GM18502 (cell line): ENCODE data around the gene CD38.
"Not testable (repeated sequence)": the region's sequence is repeated elsewhere in the genome, so short reads cannot be mapped to it uniquely, and the experiment has no call there.

Experiments used
- ATAC-seq: cut with Tn5 transposase; IDR thresholded peaks from one replicate; pipeline ENCODE4 v1.9.1; 2021; ENCODE audit warnings: mild to moderate bottlenecking; ENCODE audit not compliant: unreplicated experiment, poor library complexity

The CD38 gene

DNA sequence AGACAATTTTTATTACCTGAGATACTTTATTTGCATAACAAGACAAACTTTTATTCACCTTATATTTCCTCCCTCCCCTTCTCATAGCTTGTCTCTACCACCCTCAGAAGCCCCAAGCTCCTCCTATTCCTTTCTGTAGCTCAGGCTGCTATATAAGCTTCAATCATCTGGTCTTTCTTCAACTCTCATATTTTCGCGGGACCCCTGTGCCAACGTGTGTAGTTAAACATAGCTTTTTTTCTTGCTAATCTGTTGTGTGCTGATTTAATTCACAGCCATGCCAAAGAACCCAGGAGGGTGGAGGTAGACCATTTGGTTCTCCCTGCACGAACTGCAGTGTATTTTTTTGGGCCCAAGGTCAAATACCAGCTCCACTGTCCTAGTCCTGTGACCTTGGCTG is 21.1 kb upstream of the CD38 start:
- no peak for ATAC-seq

DNA sequence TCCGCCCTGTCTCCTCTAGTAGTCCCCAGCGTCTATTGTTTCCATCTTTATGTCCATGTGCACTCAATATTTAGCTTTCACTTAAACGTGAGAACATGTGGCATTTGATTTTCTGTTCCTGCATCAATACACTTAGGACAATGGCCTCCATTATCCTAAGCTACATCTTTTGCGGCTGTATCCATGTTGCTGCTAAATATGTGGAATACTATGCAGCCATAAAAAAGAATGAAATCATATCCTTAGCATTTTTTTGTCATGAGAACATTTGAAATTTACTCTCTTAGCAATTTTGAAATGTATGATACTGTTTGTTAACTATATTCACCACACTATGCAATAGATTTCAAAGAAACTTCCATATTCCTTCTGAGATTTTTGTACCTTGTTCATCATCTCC is 19.8 kb upstream of the CD38 start:
- ATAC-seq, result no peak

DNA sequence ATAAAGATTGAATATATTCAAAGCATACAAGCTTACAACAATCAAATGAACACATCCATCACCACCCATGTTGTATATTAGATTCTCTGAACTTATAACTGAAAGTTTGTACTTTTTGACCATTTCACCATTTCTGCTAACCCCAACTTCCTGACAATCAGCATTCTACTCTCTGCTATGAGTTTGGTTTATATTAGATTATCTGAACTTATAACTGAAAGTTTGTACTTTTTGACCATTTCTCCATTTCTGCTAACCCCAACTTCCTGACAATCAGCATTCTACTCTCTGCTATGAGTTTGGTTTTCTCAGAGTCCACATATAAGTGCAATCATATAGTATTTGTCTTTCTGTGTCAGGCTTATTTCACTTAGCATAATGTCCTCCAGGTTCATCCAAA is 15.7 kb upstream of the CD38 start:
- not testable (repeated sequence) for ATAC-seq

DNA sequence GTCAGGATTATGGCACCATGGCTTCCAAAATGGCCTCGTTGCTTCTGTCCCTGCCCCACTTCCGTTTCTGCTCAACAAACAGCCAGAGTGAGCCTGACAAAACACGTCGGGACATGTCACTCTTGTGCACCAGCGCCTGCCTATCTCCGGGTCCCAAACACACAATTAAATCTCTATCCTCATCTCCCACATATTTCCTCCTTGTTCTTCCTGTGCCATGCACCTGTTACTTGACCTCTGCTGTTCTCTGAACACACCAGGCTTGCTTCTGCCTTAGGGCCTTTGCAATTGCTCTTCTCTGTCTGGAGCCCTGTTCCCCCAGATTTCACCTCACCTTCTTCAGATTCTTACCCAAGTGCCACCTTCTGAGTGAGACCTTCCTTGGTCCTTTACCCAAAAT is 12.7 kb upstream of the CD38 start:
- no peak for ATAC-seq

DNA sequence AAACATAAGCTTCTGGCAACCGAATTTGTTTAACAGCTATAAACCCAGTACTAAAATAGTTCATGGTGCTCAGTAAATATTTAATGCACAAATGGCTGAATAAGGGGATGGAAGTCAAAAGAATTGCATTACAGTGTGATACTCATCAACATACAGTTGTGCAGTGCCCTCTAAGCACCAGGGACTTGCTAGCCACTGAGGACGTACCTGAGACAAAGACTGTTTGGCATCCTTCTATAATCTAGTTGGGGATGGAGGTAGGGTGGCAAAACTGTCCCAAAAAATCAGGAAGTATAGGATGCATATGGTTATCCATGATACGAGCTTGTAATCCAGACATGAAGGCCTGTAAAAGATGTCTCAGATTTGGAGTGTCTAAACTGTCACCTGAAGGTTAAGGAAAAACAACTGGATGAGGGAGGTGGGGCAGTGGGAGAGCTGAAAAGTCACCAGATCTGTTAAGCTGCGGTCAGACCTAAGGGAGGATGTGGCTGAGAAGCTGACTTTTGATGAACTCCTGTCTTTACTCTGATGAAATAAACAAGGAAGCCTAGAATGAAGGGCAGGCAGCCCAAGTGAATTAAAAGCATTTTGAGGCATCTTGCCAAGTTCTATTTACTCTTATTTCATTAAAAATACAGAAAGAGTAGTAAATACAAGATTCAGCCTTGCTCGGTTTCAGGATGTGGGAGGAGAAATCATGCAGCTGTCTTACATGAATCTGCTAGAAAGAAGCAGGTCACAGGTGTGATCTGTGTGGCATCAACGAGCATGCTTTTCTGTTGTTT is 12.0 kb upstream of the CD38 start:
- peak; percentile 74 for ATAC-seq

DNA sequence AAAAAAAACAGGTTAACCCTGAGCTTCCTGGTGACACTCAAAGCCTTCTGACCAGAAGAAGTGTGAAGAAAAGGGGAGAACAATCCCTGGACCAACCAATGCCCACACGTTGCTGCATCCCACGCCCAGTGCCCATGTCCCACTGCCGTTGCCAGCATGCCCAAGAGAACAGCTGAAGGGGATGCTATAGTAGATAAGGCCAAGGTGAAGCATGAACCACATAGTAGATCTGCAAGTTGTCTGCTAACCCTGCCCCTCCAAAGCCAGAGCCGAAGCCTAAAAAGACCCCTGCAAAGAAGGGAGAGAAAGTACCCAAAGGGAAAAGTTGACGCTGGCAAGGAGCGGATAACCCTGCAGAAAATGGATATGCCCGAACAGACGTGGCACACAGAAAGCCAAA is 11.3 kb upstream of the CD38 start:
- ATAC-seq, result no peak

DNA sequence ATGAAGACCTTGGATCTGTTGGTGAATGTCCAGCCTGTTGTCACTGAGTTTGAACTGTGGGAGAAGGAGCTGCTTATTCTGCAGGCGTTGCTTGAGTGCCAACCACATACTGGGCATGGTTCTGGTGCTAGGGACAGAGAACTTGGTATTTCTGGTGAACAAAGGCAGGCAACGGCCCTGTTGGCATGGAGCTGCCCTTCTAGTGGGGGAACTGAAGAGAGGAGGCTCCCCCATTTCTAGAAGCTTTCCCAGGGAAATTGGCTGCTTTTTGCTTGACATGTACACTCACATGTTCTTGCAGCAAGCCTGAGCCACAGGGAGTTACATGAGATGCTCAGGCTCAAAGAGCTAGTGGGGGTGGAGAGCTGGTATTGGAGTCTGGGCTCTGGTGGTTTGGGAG is 8.9 kb upstream of the CD38 start:
- no peak for ATAC-seq

DNA sequence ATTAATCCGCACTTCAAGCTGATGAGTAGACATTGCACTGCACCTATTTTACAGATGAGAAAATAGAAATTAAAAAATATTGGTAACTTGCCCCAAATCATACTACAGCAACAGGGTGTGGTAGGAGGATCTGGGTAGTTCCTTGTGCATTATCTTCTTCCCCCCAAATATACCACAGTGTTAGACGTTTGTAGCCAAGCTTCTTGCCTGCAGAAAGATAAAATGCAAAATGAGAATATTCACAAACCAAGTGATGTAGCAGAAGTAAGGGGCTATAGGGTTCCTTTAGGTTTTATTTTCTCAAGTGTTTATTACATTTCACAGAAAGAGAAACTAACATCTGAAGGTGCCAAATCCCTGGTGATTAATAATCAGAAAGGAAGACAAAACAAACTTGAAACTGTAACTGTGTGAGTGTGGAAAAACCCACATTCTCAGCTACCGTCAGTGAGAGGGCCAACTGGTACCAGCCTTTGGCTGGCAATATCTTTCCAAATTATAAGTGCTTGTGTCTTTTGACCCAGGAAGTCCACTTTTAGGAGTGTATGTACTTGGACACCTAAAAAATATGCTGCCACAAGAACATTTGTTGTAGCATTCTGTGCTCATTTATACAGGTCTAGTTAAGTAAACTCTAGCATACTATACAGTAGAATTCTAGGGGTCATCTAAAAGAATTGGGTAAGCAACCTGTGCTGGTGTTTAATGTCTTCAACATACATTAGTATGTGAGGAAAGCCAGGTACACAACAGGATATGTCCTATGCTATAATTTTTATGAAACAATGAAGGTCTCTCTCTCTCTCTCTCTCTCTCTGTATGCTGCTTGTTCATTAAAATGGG is 6.7 kb upstream of the CD38 start:
- peak; percentile 90 for ATAC-seq

DNA sequence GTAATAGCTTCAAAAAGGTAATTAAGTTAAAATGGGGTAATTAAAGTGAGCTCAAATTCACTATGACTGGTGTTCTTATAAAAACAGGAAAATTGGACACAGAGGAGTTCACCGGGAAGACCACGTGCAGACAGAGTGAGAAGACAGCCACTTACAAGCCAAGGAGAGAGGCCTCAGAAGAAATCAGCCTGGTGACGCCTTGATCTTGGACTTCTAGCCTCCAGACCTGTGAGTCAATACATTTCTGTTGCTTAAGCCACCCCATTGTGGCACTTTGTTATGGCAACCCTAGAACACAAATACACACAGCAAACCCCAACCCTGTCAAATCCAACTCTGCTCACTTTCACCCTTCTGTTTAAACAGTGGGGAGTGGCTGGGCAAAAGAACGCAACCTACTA is 4.1 kb upstream of the CD38 start:
- ATAC-seq, result no peak

DNA sequence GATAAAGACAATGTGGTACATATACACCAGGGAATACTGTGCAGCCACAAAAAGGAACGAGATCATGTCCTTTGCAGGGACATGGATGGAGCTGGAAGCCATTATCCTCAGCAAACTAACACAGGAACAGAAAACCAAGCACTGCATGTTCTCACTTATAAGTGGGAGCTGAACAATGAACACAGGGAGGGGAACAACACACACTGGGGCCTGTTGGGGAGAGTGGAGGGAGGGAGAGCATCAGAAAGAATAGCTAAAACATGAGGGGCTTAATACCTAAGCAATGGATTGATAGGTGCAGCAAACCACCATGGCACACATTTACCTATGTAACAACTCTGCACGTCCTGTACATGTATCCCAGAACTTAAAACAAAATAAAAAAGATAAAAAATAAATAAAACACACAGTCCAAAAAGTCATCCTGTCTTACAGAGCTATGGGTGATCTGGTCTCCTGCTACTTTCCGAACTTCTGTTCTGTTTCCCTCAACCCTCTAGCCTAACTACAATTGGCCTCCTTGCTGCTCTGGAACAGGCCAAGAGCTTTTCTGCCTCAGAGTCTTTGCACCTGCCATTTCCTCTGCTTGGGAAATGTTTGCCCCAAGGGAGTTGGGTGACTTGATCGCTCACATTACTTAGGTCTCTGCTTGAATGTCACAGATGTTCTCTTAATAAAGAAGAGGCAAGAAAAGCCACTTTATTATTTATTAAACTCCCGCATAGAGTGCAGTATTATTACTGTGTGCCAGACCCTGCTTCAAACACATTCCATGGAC is 1.1 kb upstream of the CD38 start:
- no peak for ATAC-seq

DNA sequence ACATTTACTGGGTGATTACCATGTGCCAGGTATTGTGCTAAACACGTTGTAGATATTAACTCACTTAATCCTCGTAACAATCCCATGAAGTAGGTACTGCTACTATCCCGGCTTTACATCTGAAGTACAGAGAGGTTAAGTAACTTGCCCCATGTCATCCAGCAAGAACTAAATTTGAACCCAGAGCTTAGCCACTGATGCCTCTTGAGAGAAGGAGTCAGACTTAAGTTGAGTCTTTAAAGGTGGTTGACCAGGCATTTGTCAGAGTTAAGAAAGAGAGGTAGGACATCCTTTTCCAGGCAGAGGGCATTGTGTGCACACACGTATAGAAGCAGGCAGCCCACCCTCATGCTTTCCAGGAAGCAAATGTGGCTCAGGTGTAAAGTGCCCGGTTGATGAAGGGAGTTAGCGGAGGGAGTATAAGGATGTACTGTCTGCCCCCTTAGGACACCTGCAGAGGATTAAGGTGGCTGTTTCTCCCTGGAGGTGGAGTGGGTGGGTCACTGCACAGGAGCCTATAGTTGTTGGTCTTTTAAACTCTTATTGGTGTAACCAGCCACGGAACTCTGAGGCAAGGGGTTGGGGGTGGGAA is 335 bp upstream of the CD38 start:
- ATAC-seq, result no peak

DNA sequence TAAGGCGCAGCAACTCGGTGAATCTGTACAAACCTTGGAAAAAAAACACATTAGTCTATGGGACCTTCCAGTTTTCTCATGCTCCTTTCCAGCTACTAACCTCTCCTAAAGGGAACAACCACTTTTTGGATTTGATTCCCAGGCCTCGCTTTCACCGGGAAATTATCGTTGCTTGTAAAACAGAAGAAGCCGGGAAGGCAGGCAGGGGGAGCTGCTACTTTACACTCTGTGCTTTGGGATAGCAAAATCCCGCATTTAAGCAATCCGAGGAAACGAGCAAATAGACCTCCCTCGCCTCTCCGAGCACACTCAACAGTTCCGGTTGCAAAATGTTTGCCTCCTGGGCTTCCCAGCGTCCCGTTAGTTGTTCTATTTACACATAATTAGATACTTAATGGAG is 1.2 kb downstream of the CD38 start:
- ATAC-seq, result no peak

DNA sequence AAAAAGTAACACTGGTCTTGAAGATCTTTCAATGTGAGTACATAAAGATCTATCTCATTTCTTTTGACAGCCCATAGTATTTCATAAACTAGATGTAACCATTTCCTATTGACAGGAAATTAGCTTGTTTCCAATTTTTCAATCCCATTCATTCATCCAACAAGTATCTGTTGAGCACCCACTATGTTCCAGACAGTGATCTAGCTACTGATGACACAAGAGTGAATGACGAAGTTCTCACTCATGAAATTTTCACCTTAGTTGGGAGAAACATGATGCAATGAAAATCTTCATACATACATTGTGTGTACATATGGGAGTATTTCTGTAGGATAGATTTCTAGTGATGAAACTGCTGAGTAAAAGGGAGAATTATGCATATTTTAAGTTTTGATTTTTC is 1.7 kb downstream of the CD38 start:
- ATAC-seq, result no peak

DNA sequence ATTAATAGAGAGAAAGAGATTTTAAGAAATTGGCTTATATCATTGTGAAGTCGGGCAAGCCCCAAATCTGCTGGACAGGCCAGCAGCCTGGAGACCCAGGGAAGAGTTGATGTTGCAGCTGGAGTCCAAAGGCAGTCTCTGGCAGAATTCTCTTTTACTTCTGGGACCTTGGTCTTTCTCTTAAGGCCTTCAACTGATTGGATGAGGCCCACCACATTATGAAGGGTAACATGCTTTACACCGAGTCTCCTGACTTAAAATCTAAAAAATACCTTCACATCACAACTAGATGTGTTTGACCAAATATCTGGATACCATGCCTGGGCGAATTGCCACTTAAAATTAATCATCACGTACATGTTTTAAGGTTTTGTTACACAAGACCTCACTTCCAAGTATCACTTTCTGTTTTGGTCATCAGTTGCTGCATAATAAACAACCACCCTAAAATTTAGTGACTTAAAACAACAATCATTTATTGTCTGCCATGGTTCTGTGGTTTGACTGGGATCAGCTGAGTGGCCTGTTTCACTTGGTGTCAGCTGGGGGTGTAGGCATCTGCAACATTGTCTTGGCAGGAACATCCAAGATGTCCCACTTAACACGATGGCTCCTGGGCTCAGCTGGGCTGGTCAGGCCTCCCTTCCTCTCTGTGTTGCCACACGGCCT is 3.4 kb downstream of the CD38 start:
- no peak for ATAC-seq

DNA sequence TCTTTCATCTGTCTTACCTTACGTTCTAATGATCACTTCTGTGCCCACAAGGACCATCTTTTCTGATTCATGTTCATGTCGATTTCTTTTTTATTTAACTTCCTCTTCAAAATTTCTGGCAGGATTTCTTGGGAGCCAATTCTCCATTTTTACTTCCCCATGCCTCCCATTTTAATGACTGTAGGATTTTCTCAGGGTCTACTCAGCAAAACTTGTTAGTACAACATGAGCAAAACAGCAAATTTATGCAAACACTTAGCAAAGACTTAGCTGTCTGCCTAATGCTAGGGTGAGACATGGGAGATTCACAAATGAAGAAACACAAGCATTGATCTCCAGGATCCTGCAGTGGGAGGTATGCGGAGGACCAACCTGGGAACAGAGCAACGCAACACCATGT is 5.5 kb downstream of the CD38 start:
- no peak for ATAC-seq

DNA sequence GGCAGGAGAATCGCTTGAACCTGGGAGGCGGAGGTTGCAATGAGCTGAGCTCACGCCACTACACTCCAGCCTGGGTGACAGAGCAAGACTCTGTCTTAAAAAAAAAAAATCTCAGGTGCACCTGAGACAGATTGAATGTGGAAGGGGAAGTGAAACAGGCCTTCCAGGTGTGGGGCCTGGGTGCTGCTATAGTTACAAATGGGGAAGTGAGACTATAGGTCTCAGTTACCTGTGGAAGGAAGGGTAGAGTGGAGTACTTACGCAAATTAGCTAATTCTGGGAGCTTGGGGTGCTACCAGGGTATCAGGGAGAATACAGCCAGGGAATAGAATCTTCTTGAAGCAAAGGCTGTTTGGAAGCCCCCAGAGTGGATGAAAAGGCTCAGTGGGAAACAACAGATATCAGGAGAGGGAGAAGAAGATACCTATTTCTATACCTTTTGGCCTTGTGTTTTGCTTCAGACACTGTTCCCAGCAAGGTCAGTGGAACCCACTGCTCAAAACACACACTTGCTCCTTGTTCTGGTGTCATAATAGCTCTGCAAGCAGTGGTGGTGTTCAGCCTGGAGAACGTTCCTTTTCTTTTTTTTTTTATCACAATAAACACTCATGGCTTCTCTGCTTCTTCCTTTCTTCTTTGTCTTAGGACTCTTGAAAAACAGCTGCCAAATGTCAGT is 7.0 kb downstream of the CD38 start:
- peak; percentile 84 for ATAC-seq

DNA sequence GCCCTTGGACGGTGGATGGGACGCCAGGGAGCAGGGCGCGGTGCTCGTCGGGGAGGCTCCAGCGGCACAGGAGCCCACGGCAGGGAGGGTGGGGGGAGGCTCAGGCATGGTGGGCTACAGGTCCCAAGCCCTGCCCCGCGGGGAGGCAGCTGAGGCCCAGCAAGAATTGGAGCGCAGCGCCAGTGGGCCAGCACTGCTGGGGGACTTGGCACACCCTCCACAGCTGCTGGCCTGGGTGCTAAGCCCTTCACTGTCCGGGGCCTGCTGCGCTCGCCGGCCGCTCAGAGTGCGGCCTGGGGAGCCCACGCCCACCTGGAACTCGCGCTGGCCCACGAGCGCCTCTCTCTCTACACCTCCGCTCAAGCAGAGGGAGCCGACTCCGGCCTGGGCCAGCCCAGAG is 8.6 kb downstream of the CD38 start:
- no peak for ATAC-seq

DNA sequence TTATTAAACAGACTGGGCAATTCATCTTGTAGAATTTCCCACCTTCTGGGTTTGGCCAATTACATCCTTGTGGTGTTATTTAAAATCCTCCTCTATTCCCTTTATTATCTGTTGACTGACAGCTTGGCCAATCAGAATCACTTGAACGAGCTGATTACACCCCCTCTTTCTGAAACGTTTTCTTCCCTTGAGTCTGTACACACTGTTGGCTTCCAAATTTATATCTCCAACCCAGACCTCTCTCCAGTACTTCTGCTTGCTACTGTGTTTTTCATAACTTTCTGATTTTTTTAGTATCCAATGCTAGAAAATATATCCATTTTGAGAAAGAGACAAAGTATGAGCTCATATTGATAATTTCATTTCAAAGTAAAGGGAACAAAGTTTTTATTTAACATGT is 14.8 kb downstream of the CD38 start:
- no peak for ATAC-seq

DNA sequence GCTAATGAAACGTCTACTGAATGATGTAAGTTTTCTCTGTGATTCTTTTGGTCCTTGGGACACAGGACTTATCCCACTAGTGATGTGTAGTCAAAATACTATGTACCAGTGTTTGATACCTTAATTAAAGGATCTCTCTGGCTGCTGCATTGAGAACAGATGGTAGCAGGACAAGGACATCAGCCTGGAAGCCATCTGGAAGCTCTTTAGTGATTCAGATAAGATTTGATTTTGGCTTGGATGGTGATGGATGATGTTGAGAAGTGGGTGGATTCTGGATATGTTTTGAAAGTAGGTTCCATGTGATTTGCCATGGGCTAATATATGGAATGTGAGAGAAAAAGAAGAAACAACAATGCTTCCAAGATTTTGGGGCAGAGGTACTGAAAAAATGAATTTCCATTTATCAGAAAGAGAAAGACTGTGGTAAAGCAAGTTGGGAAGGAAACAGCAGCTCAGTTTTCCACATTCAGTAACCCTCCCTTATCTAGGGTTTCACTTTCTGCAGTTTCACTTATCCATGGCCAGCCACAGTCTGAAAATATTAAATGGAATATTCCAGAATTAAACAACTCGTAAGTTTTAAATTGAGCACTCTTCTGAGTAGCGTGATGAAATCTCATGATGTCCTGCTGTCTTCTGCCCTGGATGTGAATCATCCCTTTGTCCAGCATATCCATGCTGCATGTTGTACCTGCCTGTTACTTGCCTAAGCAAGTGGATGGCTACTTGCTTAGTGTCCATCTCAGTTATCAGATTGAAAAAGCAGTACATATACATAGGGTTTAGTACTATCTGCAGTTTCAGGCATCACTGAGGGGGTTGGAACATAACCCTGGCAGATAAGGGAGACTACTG is 15.6 kb downstream of the CD38 start:
- ATAC-seq, result no peak
